GM12878 (cell line): ENCODE results near the gene RACGAP1. TPM values are rescaled to one million over a fixed set of nuclear protein-coding genes. Genes with fewer than 3 reads are reported as not detected.

ENCODE experiments used
- ASH2L ChIP-seq: fragments of 300-600, 200-600 bp; sonication (generic); IDR thresholded peaks from 2 replicates; pipeline ENCODE4 v1.6.1; 2017; ENCODE audit warnings: low read depth, mild to moderate bottlenecking, borderline replicate concordance
- NBN ChIP-seq: fragments of 450-650 bp; IDR thresholded peaks from 2 replicates; pipeline ENCODE4 v1.6.1; 2016
- PAX5 ChIP-seq: IDR thresholded peaks from 2 replicates; pipeline ENCODE4 v1.6.1; 2011; ENCODE audit warnings: low read depth, low read length, borderline replicate concordance
- SPI1 ChIP-seq: IDR thresholded peaks from 2 replicates; pipeline ENCODE4 v1.6.1; 2011; ENCODE audit warnings: low read depth, mild to moderate bottlenecking, low read length, moderate library complexity, borderline replicate concordance; ENCODE audit not compliant: insufficient read depth
- polyA plus RNA-seq, 11 experiments: library from polyadenylated mRNA; depleted of rRNA in 4 of 11; unstranded in 6 of 11; stranded (reverse) in 5 of 11; fragments of >200 nt; fragmentation: Nextera tagmentation in 4 of 11; fragmentation: Illumina TruSeq in 1 of 11; extraction: Ambion mirVana in 4 of 11; extraction: Trizol in 1 of 11; gene quantifications; 1 replicate in 1 of 11; 2 replicates in 10 of 11; pipeline versions ENCODE4 v1.2.1 to v1.2.3, GENCODE V29; 2011 to 2016; ENCODE audit warnings: inconsistent platforms in 2 of 11, missing spikeins in 2 of 11, low read depth in 1 of 11
- total RNA-seq, 4 experiments: library from RNA; depleted of rRNA in 3 of 4; stranded (reverse); fragments of >200 nt in 3 of 4; fragmentation: Illumina TruSeq in 1 of 4; extraction: Trizol in 1 of 4; gene quantifications; 2 replicates each; pipeline versions ENCODE4 v1.2.1 to v1.2.3, GENCODE V29; 2013 to 2021
- TF ChIP-seq, protein P1 (sequence below): fragments of 450-650 bp; IDR thresholded peaks from 2 replicates; pipeline ENCODE4 v1.6.1; 2016; ENCODE audit warnings: mild to moderate bottlenecking, moderate library complexity, borderline replicate concordance
- TF ChIP-seq, protein P2 (sequence below): fragments of 450-650 bp; IDR thresholded peaks from 2 replicates; pipeline ENCODE4 v1.6.1; 2014; ENCODE audit warnings: mild to moderate bottlenecking

RACGAP1 gene
- total and polyA plus RNA-seq, 10 of the 15 experiments (the other 5 are each of a cell fraction or from before 2014, with no cell fraction given) = 32.4 to 87.9 (median 76.2) TPM

DNA sequence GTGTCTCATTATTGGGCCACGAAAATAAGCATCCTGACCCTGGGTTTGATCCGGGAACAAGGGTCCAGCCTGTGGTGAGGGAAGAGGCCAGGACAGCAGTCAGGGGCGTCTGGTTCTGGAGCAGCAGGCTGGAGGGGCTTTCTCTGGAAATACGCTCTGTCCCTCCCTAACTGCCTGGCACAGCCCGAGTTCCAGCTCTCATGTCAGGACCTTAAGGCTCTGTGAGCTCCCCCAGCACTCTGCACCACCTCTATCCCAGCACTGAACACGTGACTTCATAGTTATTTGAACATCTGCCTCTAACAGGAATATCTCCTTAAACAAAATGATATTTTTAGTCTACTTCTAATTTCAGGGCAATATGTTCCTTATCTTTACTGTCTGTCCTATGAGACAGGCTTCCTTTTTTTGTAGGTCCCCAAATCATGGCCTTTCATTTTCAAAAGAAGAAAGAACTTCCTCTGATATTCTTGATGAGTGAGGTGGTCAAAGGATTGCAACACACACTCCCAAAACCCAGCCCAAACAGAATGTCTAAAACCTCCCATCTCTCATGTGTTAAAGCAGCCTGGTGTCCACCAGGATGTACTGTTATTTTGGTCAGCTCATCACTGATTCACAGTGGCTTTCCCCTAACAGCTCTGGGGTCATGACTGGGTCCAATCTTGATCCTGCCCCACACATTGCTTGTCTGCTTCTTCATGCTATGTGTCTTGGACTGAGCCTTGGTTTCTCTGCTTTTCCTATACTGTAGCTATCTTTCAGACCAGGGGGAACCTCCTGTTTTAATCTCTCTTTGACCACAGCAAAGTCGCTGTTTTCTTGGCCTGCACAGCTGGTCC is 42.8 kb downstream of the RACGAP1 start (continued):
- TF ChIP-seq, protein P1, sequence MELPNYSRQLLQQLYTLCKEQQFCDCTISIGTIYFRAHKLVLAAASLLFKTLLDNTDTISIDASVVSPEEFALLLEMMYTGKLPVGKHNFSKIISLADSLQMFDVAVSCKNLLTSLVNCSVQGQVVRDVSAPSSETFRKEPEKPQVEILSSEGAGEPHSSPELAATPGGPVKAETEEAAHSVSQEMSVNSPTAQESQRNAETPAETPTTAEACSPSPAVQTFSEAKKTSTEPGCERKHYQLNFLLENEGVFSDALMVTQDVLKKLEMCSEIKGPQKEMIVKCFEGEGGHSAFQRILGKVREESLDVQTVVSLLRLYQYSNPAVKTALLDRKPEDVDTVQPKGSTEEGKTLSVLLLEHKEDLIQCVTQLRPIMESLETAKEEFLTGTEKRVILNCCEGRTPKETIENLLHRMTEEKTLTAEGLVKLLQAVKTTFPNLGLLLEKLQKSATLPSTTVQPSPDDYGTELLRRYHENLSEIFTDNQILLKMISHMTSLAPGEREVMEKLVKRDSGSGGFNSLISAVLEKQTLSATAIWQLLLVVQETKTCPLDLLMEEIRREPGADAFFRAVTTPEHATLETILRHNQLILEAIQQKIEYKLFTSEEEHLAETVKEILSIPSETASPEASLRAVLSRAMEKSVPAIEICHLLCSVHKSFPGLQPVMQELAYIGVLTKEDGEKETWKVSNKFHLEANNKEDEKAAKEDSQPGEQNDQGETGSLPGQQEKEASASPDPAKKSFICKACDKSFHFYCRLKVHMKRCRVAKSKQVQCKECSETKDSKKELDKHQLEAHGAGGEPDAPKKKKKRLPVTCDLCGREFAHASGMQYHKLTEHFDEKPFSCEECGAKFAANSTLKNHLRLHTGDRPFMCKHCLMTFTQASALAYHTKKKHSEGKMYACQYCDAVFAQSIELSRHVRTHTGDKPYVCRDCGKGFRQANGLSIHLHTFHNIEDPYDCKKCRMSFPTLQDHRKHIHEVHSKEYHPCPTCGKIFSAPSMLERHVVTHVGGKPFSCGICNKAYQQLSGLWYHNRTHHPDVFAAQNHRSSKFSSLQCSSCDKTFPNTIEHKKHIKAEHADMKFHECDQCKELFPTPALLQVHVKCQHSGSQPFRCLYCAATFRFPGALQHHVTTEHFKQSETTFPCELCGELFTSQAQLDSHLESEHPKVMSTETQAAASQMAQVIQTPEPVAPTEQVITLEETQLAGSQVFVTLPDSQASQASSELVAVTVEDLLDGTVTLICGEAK = no peak
- TF ChIP-seq SPI1 (no peak), NBN (no peak), ASH2L (no peak), PAX5 (no peak)
- TF ChIP-seq, protein P2, sequence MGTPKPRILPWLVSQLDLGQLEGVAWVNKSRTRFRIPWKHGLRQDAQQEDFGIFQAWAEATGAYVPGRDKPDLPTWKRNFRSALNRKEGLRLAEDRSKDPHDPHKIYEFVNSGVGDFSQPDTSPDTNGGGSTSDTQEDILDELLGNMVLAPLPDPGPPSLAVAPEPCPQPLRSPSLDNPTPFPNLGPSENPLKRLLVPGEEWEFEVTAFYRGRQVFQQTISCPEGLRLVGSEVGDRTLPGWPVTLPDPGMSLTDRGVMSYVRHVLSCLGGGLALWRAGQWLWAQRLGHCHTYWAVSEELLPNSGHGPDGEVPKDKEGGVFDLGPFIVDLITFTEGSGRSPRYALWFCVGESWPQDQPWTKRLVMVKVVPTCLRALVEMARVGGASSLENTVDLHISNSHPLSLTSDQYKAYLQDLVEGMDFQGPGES = no peak
